ENCODE data around the gene NOL4L.

Gene NOL4L, protein sequence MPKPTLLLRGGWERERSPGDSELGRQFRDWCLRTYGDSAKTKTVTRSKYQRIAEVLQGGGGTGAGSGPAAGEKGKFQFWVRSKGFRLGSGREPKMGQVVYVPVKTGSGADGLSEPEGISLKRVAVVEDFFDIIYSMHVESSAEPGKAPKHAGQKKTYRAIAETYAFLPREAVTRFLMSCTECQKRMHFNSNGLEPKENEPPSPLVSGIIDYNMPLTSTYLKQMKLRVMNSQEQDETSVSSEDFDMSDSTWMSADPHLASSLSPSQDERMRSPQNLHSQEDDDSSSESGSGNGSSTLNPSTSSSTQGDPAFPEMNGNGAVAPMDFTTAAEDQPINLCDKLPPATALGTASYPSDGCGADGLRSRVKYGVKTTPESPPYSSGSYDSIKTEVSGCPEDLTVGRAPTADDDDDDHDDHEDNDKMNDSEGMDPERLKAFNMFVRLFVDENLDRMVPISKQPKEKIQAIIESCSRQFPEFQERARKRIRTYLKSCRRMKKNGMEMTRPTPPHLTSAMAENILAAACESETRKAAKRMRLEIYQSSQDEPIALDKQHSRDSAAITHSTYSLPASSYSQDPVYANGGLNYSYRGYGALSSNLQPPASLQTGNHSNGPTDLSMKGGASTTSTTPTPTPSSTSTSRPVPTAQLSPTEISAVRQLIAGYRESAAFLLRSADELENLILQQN

DNA sequence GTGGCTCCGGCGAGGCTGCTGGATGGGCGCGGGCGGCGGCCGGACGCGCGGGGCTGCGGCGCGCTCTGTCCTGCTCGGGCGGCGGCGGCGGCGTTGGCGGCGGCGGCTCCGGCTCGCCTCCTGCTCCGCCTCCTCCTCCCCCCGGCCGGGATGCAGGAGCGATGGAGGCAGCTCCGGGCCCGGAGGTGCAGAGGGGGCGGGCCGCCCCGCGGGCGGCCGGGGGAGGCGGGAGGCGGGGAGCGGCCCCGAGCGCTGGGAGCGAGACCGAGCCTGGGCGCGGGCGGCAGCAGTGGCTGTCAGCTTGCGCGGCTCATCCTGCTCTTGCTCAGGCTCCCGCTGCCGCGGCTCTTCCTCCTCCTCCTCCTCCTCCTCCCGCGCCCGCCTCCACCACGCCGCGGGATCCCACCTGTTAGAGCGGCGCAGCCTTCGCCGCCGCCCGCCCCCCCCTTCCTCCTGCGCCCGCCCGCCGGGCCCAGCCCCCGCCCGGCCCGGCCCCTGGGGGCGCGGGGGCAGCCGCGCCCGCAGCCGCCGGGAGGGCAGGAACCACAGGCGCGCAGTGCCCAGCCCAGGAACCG, at the start of gene NOL4L:
TSS of gene NOL4L (minus strand) at position 323 of the 575 bp plus-strand sequence. CDS start 443 bp downstream, outside the sequence.
- DNase-seq, result peak; percentile 30

DNA sequence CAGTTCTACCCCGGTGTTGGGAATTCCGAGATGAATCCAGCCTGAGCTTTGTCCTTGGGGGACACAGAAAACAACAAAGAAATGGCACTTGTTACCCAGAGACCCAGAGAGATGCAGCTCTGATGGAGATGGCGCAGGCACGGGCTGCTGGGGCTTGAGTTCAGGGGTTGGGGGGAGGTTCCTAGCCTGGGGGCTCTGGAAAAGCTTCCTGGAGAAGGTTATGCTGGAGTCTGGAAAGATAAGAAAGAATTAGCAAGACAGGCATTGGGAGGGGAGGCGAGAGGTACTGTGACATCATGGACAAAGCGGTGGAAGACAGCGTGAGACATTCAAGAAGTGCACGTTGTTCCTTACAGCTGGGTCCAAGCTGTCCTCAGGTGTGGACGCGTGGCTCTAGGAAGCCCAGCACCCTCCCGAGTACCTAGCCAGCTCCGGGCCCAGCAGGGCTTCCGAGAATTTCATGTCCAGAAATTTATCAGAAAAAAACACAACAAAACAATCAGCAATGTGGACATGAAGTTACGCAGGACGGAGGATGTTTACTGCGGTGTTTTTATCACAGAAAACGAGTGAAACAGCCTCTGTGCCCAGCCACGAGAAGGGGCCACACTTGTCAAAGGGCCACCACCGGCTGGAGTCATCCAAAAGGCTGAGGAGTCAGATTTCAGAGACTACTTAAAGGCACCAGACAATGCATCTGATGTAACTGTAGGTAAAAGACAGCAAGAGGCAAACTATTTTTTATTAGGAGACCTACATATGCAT, 49.1 kb upstream of the NOL4L start:
- no peak for DNase-seq

DNA sequence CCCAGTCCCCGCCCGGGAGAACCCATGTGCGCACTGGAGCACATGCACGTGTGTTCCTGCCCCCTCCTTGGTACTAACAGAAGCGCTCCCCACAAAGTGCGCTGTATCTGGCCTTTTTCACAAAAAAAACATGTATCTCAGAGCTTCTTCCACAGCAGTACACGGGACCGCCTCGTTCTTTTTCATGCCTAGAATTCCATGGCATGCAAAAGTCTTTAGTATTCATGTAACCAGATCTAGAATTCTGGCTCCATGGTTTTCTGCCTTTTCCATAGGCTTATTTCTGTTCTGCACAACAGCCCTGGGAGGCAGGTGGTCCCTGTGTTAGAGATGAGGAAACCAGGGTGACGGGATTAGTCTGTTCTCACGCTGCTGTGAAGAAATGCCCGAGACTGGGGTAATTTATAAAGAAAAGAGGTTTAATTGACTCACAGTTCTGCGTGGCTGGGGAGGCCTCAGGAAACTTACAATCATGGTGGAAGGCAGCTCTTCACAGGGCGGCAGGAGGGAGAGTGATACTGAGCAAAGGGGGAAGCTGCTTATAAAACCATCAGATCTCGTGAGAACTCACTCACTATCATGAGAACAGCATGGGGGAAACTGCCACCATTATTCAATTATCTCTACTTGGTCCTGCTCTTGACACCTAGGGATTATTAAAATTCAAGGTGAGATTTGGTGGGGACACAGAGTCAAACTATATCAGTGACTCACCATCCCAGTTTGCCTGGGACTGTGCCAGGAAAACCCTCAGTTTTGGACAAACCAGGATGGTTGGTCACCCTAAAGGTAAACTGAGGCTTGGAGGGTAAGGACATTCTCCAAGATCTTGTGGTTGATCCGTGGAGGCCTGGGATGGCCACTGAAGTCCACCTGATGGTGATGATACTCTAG, 47.6 kb upstream of the NOL4L start:
- no peak for DNase-seq

DNA sequence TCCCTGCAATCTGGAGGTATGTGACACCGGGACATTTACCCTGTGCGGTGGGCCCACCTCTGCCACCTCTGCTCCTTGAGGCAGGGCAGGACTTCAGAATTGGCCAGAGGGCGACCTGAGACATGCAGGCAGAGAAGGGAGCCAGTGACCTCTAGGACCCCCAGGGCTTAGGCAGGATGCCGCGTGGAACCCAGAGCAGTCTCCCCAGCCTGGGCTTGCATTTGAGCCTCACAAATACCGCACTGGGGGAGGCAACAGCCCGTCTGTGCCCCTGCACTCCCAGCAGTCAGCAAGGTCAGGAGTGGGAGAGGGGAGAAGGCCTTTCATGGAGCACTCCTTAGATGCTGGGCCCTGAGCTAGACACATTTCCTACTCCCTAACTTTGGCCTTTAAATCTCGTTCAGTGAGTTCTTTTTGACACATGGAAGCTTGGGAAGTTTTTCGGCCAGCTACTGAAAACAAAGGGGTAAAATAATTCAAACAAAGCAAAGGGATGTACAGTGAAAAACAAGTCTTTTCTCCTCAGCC, 46.9 kb upstream of the NOL4L start:
- no peak for DNase-seq

DNA sequence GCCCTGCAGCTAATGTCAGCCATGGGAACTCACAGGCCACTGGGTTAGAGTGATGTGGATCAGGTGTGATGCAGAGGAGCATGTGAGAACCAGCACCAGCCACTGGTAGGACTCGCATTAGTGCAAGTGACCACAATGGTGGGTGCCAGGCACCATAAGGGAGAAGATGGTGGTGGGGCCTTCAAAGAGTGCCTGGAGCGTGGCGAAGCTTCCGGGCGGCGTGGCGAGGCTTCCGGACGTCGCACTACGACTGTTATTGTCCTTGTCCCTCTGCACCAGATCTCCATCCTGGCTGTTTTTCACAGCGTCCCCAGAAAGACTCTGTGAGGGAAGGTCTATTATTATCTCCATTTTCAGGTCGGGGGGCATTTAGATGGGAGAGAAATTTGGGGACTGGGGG, 44.7 kb upstream of the NOL4L start:
- DNase-seq, result no peak

DNA sequence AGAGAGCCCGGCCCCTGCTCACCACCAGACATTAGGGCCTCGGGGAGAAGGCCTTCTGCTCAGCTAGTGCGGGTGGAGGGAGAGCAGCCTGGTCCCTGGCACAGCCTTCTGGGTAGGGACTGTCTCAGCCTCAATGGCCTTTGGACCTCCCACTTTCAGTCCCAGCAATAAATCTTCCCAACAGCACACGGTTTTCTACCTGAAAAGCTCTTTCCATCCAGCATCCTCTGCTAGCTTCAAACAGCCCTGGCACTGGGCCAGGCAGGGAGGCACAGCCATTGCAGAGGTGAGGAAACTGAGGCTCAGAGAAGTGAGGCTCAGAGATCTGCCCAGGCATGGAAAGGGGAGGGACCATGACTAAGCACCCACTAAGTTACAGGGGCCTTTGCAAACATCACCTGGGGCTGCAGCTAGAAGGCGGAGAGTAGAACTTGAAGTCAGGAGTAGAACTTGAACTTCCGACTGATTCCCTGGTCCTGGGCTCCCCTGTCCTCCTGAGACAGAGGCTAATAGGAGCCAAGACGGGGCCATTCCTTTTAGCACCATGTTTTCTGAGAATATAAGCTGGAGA, 43.9 kb upstream of the NOL4L start:
- DNase-seq, result no peak

DNA sequence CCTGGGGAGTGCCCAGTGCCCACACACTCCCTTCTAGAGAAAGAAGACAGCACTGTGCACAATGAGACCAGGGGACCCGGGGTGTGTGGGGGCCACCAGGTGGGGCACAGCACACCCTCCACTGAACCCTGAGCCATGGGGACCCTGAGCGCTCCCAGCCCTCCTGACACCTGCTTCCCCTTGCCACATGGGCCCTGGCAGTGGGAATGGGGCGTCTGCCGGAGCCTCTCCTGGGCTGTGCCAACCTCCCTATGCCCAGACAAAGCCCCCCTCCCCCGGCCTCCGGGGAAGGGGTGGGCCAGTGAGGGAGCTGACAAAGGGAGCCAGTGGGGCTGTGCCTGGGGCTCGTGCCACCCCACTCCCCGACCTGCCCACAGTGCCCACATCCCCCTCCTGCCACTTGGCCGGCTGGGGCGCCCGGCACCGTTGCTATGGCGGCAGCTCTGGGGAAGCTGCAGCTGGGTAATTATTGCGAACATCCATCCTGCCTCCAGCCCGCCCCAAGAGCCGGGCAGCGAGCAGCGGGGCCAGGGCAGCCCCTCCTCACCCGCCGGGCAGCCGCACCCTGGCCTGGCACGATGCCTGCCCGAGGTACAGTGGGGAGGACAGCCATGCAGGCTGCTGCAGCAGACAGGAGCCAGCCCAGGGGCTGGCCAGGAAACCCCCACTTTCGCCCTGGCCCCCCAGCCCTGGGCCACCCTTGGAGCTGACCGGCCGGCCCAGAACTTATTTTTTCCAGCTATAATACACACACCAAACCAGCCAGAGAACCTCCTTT, 41.9 kb upstream of the NOL4L start:
- no peak for DNase-seq

DNA sequence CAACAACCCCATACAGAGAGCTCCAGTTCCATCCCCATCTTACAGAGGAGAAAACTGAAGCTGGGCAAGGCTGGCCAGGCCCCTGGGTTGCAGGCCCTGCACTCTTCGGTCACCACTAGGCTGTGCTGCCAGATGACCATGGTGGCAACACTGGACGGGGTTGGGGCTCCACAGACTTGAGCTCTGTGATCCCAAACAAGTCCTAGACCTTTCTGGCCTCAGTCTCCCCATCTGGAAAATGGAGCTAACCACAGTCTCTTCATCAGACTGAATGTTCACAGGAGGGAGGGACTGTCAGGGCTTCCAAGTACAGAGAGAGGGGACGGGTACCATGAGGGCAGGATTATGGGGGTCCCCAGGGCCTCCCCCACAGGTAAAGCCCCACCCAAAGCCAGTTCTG, 41.3 kb upstream of the NOL4L start:
- no peak for DNase-seq

DNA sequence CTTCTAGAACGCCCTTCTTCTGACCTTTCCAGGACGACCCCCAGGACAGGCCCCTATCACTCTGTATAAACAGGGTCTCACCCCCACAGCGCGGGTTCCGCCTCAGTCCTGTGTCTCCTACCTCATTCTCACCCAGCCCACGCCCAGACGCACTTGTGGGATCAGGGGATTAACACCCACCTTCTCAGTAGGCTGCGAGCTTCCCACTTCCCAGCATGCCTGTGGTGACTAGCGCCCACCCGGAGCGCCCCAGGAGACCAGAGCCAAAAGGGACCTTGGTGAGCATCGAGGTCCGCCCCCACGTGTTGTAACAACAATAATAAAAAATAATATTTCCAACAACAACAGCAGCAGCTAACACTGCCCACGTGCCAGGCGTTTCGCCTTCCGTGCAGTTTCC, 40.9 kb upstream of the NOL4L start:
- DNase-seq, result no peak

DNA sequence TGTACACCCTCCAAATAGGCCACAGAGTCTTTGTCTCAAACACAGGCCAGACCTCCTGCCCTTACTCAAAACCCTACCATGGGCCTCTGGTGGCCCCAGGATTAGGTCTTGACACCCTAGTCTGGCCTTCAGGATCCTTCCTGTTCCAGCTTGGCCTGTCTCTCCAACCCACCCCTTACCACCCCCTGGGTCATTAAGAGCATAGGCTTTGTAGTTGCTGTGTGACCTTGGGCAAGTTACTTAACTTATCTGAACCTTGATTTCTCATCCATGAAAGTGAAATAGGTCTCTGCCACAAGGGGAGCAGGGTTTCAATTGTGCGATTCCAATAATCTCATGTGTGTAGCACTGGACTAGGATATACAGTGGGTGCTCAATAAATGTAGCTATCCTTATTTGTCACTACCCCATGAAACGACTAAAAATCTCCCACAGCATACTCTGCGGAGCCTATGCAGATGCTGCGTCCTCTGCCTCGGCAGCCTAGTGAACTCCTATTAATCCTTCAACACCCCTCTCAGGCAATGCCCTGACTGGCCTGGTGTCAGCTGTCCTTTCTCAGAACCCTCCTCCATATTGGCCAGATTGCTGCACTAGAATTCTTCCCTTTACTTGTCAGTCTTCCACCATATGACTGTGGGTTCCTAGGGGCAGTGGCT, 39.7 kb upstream of the NOL4L start:
- DNase-seq, result no peak

DNA sequence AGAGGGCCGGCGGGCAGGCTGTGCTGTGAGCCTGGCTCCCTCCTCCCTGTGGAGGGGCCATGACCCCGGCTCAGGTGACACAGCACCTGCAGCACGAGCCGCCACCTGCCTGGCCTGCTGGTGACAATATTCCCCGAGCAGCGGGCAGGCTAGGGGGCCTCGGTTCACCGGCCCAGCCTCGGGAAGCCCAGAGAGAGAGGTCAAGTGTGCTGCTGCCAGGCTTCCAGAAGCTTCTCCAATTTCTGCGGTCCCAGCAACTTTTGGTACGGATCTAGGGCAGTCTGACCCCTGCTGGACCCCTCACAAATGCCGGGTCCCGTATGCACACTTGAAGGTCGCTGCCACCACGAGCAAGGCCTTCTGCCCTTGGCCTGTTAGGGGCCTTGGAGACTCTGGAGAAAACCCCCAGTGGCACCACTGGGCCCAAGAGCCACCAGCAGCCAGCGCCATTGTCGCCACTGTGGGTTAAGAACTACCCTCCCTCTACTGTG, 38.6 kb upstream of the NOL4L start:
- no peak for DNase-seq

DNA sequence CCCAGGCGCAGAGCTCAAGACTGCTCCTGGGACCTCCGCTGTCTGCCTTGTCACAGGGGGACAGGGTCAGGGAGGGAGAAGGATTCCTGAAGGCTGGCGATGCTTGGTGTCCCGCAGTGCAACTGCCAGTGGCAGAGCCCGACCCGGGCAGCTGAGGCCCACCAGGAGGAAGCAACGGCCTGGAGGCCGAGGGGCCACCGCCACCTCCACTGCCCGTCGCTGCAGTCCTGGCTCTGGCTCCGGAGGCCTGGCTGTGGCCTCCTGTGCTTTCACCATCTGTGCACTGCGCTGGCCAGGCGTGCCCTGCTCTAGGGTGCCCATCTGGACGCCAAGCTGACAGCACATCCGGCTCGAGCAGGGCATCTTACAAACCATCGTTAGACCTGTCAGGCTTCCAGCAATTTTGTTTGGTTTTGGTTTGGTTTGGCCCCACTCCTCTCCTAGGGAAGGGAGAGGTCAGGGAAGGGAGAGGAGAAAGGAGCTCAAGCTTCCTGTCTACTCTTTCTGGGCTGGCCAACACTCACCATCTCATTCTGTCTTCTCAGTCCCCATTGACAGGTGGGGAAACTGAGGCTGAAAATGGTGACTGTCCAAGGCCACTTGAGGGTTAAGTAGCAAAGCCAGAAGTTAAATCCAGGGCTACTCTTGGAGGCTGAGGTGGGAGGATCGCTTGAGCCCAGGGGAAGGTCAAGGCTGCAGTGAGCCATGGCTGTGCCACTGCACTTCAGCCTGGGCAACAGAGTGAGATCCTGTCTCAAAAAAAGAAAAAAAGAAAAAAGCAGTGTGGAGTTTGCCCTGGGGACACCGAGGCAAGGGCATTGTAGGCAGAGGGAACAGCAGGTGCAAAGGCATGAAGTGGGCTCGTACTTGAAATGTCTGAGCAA, 37.7 kb upstream of the NOL4L start:
- DNase-seq, result no peak

DNA sequence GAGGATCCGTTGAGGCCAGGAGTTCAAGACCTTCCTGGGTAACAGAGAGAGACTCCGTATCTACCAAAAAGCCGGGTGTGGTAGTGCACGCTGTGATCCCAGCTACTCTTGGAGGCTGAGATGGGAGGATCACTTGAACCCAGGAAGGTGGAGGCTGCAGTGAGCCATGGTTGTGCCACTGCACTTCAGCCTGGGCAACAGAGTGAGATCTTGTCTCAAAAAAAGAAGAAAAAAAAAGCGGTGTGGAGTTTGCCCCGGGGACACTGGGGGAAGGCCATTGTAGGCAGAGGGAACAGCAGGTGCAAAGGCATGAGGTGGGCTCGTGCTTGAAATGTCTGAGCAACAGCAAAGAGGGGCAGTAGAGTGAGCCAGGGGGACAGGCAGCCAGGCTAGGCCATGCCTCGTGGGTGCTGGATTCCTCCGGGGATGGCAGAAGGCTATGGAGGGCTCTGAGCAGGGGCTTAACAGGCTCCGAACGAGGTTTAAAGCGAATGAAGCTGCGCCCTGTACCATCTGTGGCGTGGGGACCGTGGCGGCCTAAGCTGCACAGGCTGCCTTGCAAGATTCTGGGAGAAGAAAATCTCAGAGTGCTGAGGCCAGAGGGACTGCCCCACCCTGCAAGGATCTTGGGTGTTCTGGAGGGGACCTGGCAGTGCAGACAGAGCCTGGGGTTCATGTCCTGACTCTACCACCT, 36.9 kb upstream of the NOL4L start:
- no peak for DNase-seq

DNA sequence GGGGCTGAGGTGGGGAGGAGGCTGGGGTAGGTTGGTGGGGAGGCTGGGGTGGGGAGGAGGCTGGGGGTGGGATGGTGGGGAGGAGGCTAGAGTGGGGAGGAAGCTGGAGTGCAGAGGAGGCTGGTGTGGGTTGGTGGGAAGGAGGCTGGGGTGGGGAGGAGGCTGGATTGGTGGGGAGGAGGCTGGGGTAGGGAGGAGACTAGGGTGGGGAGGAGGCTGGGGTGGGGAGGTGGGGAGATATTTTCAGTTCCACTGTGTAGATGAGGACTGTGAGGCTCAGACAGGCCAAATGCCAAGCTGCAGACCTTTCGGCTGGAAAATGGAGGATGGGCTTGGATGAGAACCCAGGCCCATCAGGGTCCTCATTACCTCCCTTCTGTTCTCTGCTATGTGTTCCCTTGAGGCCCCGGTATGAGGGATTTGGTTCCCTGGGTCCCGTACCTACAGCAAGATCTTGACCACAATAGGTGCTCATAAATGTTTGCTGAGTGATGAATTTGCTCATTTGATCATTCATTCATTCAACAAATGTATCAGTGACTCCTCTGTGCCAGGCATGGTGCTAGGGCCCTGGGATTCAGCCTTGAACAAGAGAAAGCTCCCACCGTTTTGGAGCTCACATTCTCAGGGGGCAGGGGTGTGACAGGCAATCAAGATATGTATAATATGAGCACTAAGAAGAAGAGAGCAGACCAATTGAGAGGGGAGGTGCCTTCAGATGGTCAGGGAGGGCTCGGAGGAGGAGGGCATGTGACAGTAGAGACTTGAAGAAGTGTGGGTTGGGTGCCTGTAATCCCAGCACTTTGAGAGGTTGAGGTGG, 36.1 kb upstream of the NOL4L start:
- no peak for DNase-seq

DNA sequence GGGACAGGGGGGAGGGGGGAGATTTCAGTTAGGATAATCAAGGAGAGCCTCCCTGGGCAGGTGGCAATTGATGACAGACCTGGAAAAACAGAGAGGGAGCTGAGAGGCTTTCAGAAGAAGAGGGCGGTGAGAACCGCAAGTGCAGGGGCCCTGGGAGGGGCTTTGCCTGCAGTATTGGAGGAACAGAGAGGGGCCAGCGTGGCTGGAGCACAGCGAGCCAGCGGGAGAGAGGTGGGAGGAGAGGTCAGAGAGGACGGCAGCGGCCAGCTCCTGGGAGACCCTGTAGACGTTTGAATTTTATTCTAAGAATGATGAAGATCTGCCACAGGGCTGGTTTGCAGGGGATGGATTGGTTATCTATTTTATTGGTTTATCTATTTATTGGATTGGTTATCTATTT, 34.5 kb upstream of the NOL4L start:
- DNase-seq, result no peak

DNA sequence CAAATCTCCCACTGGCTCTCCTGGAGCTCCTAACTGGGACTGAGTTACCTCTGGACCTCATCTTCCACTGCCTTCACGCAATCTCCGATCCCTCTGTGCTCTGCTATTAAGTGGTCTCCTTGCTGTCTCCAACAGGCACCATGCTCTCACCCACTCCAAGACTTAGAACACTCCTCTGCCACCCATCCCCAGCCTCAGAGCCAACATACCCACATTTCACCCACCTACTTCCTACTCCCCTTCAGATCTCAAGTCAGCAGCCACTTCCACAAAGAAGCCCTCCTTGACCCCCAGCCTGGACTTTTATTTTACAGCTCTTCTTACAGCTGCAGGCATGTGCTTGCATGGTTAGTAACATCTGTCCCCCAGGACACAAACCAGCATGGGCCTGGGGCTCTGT, 29.6 kb upstream of the NOL4L start:
- DNase-seq, result no peak

DNA sequence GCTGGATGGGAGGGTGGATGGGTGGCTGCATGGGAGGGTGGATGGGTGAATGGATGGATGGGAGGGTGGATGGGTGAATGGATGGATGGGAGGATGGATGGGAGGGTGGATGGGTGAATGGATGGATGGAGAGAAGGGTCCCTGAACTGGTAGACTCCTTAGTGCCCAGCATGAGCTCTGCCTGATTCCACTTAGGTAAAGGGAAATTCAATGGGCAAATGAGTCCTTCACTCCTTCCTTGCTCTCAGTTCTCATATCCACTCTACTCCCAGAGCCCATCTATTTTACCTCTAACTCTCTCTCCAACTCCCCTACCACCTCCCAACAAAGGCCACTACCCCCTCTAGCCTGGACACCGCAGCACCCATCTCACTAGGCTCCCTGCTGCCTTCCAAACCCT, 29.2 kb upstream of the NOL4L start:
- no peak for DNase-seq

Measured in activated CD4-positive, alpha-beta T cell treated with anti-CD3 and anti-CD28 coated beads, Interleukin-10, Interleukin-2, amounts not matched to agents 100 ng/mL and 50 ng/mL, durations not matched to agents 16 hours and 8 hours (primary cell).